Stimulated activated CD4-positive, alpha-beta T cell treated with anti-CD3 and anti-CD28 coated beads, Interleukin-4, amount 100 ng/mL, for 24 hours (primary cell): ENCODE data around the gene AQP1.

ENCODE experiments used
- DNase-seq: peaks from one replicate; pipeline ENCODE4 v3.0.0-alpha.2; 2020

AQP1 gene

GRCh38 chr7:30886608-30887011, 25.0 kb upstream of the AQP1 start:
- DNase-seq = no peak

GRCh38 chr7:30887464-30887872, 24.2 kb upstream of the AQP1 start:
- no peak for DNase-seq

DNA sequence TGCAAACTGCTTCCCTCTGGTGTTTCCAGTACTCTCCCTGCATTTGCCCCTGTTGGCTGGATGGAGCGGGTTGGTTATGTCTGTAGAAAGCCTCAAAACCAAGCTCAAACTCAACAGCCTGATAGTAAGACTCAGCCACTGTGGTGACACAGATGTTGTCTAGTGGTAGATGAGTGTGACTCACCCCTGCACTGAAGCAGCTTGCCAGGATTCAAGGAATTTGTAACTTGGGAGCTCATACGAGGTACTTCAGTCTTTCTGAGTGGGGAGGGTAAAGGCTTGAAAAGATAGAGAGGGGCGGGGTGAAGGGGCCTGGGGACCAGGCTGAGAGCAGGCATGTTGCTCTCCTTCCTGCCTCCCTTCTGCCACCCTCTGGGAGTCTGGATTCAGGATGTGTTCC, 22.9 kb upstream of the AQP1 start:
- no peak for DNase-seq

- DNase-seq = no peak
Observed at GRCh38 chr7:30890226-30890625, 21.4 kb upstream of the AQP1 start.

- DNase-seq = no peak
Observed at GRCh38 chr7:30893357-30893756, 18.3 kb upstream of the AQP1 start.

- no peak for DNase-seq
Observed at GRCh38 chr7:30894009-30894408, 17.6 kb upstream of the AQP1 start.

GRCh38 chr7:30894866-30895605, 16.6 kb upstream of the AQP1 start:
- DNase-seq = no peak

DNA sequence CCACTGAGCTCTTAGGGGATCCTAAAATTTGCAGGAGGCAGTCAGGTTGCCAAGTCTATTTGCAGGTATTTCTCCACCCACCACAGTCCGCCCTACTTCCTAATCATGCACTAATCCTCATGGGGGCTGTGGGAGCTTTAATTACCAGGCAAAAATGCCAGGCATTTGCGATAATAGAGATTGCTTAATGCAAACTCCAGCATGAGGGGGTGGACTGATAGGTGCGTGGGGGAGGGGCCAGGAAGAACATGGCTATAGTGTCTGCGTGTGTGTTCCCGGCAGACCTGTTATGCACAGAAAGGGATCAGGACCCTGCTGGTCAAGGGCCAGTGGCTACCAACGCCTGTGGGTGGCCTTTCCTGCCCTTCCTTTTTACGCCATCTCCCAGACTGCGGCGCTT, 15.6 kb upstream of the AQP1 start:
- DNase-seq = no peak

- no peak for DNase-seq
Observed at GRCh38 chr7:30896783-30897637, 14.6 kb upstream of the AQP1 start.

- no peak for DNase-seq
Observed at GRCh38 chr7:30897770-30898169, 13.9 kb upstream of the AQP1 start.

DNA sequence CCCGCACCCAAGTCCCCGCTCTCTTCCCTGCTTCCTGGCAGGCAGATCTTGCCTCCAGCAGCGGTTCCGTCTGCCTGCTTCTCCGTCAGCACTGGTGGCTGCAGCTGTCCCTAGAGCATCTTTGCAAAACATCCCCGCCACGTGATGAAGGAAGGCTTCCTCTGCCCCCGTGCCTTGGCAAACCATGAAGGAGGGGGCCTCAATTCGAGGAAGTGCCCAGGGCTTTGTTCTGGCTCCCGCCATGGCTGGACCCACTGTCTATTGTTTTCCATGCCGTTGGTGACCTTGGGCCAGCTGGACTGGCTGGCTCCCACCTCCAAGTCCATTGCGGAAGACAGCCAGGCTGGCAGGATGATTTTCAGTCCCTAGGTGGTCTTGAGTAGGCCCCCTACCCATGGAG, 13.2 kb upstream of the AQP1 start:
- DNase-seq = no peak

- no peak for DNase-seq
Observed at GRCh38 chr7:30899066-30899465, 12.6 kb upstream of the AQP1 start.

GRCh38 chr7:30899630-30900029, 12.0 kb upstream of the AQP1 start:
- no peak for DNase-seq

GRCh38 chr7:30900053-30900452, 11.6 kb upstream of the AQP1 start:
- no peak for DNase-seq

DNA sequence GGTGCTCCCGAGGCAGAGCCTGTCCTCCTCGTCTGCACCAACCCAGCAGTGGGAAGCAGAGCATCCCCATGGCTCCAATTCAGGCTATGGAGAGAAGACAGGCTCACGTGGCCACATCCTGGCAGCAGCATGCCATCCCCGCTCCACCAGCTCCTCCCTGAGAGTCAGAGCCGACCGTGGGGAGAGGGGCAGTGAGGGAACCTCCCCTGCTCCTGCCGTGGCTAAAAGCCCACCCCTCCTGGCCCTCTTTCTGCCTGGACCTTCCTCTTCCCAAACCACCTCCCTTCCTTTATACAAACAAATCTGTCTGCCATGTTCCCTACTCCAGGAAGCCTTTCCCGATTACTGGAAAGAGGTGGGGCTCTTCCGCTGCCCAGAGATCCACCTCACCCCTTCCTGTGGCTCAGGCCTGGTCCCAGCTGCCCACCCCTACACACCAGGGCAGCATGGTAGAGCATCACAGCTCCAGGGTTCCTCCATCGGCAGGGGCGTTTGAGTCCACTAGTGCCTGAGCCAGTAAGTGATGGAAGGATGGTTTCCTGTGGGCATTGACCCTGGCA, 10.8 kb upstream of the AQP1 start:
- DNase-seq = no peak

DNA sequence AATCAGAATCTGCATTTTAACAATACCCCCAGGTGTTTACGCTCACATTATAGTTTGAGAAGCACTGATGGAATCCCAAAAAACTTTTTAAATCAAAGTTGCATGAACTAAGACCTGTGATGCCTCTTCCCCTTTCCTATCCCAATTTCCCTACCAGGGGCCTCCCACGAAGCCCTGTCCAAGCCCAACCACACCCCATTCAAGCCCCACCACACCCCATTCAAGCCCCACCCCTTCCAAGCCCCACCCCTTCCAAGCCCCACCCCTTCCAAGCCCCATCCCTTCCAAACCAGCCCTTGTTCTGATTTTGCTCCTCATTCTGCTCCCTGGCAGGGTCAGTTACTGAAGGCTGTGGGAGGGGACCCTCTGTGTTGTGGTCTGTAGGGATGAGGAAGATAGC, 9.8 kb upstream of the AQP1 start:
- no peak for DNase-seq

GRCh38 chr7:30902466-30902865, 9.2 kb upstream of the AQP1 start:
- DNase-seq = no peak

DNA sequence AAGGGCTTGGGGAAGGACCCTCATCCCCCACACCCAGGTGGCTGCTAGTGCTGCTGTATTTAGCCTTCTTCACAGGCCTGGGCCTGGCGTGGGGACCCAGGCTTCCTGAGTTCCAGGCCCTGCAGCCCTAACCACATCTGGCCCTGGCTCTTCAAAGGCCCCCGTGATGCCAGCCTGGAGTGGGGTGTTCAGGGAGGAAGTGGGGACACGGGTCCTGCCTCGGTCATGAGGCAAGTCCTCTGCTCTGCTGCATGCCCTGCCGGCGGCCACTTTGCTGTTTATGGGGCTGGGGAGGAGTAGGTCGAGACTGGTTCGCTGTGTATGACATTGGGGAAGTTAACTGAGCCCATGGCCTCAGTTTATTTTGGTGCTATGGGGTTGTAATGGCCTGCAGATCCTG, 8.5 kb upstream of the AQP1 start:
- DNase-seq = no peak

GRCh38 chr7:30904561-30904960, 7.1 kb upstream of the AQP1 start:
- DNase-seq = no peak

DNA sequence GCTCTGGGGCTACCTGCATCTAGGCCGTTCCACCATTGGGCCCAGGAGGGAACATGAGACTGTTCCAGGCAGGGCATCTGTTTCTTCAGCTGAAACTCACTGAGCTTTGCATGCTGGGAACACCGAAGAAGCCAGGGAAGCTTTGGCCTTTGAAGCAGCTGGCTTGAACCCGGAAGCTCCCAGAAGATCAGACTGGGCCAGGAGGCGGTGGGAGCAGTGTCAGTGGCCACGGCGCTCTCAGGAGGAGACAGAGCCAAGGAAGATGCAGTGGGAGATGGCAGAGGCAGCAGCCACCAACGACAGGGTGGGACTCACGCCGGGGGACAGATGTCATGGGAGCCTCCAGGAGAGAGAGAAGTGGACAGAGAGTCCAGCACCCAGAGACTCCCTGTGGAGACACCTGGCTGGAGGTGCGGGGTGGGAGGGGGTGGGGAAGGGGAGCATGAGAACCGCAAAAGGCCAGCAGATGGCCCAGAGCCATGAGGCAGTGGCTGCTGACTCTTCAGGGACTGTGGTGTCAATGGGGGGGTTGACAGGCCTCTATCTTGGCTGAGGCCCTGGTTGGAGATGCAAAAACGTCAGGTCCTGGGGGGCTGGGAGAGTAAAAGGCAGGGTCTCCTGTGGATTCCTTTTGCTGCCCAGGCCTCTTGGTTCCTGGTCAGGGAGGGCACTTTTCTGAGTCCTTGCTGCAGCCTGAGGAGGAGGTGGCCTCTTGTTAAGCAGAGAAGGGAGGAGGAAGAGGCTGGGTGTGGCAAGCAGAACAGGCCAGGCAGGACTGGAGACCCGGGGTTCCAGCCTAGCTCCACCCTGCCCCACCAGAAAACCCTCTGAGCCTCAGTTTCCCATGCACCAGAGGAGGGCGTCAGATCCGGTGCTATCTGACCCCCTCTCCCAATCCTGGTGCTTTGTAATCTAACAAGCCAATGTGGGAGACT, 6.3 kb upstream of the AQP1 start:
- no peak for DNase-seq

GRCh38 chr7:30906014-30906413, 5.6 kb upstream of the AQP1 start:
- DNase-seq = no peak

DNA sequence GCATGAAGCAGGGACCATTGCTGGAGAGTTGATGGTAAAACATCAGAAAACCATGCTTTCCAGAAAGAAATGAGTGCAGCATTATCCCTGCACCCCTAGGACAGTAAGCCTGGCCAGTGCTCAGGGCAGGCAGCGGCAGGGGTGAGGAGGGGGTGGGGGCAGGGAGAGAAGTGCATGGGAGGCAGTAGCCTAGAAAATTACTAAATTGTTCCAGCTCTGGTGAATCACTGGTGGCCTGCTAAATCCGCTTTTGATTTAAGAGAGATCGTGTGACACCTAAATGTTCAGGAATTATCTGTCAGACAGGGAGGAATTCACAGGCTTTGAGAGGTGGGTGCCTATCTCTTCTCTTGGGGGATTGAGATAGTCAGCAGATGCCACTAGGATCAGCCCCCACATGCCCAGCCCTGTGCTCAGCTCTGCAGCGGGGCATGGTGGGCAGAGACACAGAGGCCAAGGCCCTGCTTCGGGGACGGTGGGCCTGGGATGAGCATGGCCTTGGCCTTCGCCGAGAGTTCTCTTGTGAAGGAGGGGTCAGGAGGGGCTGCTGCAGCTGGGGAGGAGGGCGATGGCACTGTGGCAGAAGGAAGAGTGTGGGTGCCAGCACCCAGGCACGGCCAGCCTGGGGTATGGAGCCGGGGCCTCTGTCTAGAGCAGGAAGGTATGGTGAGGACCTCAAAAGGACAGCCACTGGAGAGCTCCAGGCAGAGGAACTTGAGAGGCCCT, 5.0 kb upstream of the AQP1 start:
- DNase-seq = no peak
